Liver (tissue), 9 donors: ENCODE results near the gene UBE2E2. TPM values are rescaled to one million over a fixed set of nuclear protein-coding genes. Genes with fewer than 3 reads are reported as not detected.

Experiments used
- DNase-seq: peaks from one replicate; pipeline ENCODE4 v3.0.0-alpha.2; 2017; ENCODE audit warnings: low spot score
- H3K27ac ChIP-seq, 2 donors: one replicate each; pipeline ENCODE4 v1.7.0; 2013; ENCODE audit warnings: inconsistent platforms in 2 of 2, low read length in 2 of 2, control low read depth in 1 of 2, low read depth in 1 of 2, mild to moderate bottlenecking in 1 of 2
- H3K27me3 ChIP-seq, 4 donors: one replicate each; pipeline versions ENCODE4 v1.6.1 to v1.7.0; 2013; ENCODE audit warnings: low read length in 3 of 4, inconsistent platforms in 1 of 4, mild to moderate bottlenecking in 1 of 4, moderate library complexity in 1 of 4; ENCODE audit not compliant: control insufficient read depth in 4 of 4, insufficient read depth in 4 of 4
- H3K36me3 ChIP-seq, 4 donors: one replicate each; pipeline versions ENCODE4 v1.6.1 to v1.7.0; 2013; ENCODE audit warnings: low read length in 3 of 4, mild to moderate bottlenecking in 3 of 4, low read depth in 1 of 4, moderate library complexity in 1 of 4; ENCODE audit not compliant: control insufficient read depth in 4 of 4, insufficient read depth in 3 of 4
- H3K4me1 ChIP-seq, 4 donors: one replicate each; pipeline versions ENCODE4 v1.6.1 to v1.7.0; 2013; ENCODE audit warnings: low read length in 3 of 4, mild to moderate bottlenecking in 3 of 4, moderate library complexity in 1 of 4; ENCODE audit not compliant: control insufficient read depth in 4 of 4, insufficient read depth in 4 of 4
- H3K4me3 ChIP-seq, 3 donors: one replicate each; pipeline versions ENCODE4 v1.6.1 to v1.7.0; 2013; ENCODE audit warnings: low read length in 3 of 3, control low read depth in 1 of 3, low read depth in 1 of 3, mild to moderate bottlenecking in 1 of 3
- H3K9ac ChIP-seq, 2 donors: one replicate each; pipeline ENCODE4 v1.7.0; 2013; ENCODE audit warnings: low read length in 2 of 2, mild to moderate bottlenecking in 2 of 2, moderate library complexity in 2 of 2, control low read depth in 1 of 2, low read depth in 1 of 2
- H3K9me3 ChIP-seq, 4 donors: one replicate each; pipeline versions ENCODE4 v1.6.1 to v1.7.0; 2013; ENCODE audit warnings: low read length in 3 of 4; ENCODE audit not compliant: control insufficient read depth in 4 of 4
- ATF3 ChIP-seq: IDR thresholded peaks from 2 replicates; pipeline ENCODE4 v1.6.1; 2016; ENCODE audit warnings: antibody characterized with exemption
- EGR1 ChIP-seq, 2 donors: IDR thresholded peaks; 2 replicates each; pipeline ENCODE4 v1.6.1; 2016 to 2018; ENCODE audit warnings: antibody characterized with exemption in 2 of 2, low read depth in 2 of 2
- FOXA1 ChIP-seq: IDR thresholded peaks from 2 replicates; pipeline ENCODE4 v1.6.1; 2016; ENCODE audit warnings: antibody characterized with exemption
- FOXA2 ChIP-seq: IDR thresholded peaks from 2 replicates; pipeline ENCODE4 v1.6.1; 2016; ENCODE audit warnings: antibody characterized with exemption
- GABPA ChIP-seq, 2 donors: IDR thresholded peaks in 1 of 2; conservative IDR thresholded peaks in 1 of 2; 2 replicates each; pipeline ENCODE4 v1.6.1; 2016; ENCODE audit warnings: antibody characterized with exemption in 2 of 2, mild to moderate bottlenecking in 1 of 2, moderate library complexity in 1 of 2
- HNF4A ChIP-seq, 2 donors: conservative IDR thresholded peaks; 2 replicates each; pipeline ENCODE4 v1.6.1; 2016; ENCODE audit warnings: antibody characterized with exemption in 2 of 2, mild to moderate bottlenecking in 2 of 2
- HNF4G ChIP-seq: IDR thresholded peaks from 2 replicates; pipeline ENCODE4 v1.6.1; 2016; ENCODE audit warnings: antibody characterized with exemption
- JUND ChIP-seq, 2 donors: IDR thresholded peaks; 2 replicates each; pipeline ENCODE4 v1.6.1; 2016; ENCODE audit warnings: antibody characterized with exemption in 2 of 2
- MAX ChIP-seq: IDR thresholded peaks from 2 replicates; pipeline ENCODE4 v1.6.1; 2016; ENCODE audit warnings: antibody characterized with exemption
- NR2F2 ChIP-seq: IDR thresholded peaks from 2 replicates; pipeline ENCODE4 v1.6.1; 2016; ENCODE audit warnings: antibody characterized with exemption
- RAD21 ChIP-seq, 2 donors: IDR thresholded peaks; 2 replicates each; pipeline ENCODE4 v1.6.1; 2016; ENCODE audit warnings: antibody characterized with exemption in 2 of 2, mild to moderate bottlenecking in 2 of 2
- RXRA ChIP-seq, 2 donors: IDR thresholded peaks; 2 replicates each; pipeline ENCODE4 v1.6.1; 2017 to 2018; ENCODE audit warnings: antibody characterized with exemption in 2 of 2, mild to moderate bottlenecking in 1 of 2
- SP1 ChIP-seq: IDR thresholded peaks from 2 replicates; pipeline ENCODE4 v1.6.1; 2018; ENCODE audit warnings: antibody characterized with exemption, mild to moderate bottlenecking
- TAF1 ChIP-seq: conservative IDR thresholded peaks from 2 replicates; pipeline ENCODE4 v1.6.1; 2016; ENCODE audit warnings: antibody characterized with exemption, mild to moderate bottlenecking
- YY1 ChIP-seq: IDR thresholded peaks from 2 replicates; pipeline ENCODE4 v1.6.1; 2016; ENCODE audit warnings: antibody characterized with exemption, mild to moderate bottlenecking
- ZBTB33 ChIP-seq: IDR thresholded peaks from 2 replicates; pipeline ENCODE4 v1.6.1; 2016; ENCODE audit warnings: antibody characterized with exemption
- WGBS: extraction: QIAGEN DNeasy Blood & Tissue Kit; methylation state at CpG from one replicate; pipeline ENCODE4 v1.1.7; 2013; 5-methylcytosine and 5-hydroxymethylcytosine counted together
- polyA plus RNA-seq, 2 donors: library from polyadenylated mRNA; stranded (reverse) in 1 of 2; unstranded in 1 of 2; fragments of 200-250 nt in 1 of 2; fragments of >200 nt in 1 of 2; fragmentation: Nextera tagmentation in 1 of 2; extraction: Ambion mirVana in 1 of 2; gene quantifications; one replicate each; pipeline versions ENCODE4 v1.2.1 to v1.2.3, GENCODE V29; 2013 to 2015
- total RNA-seq, 2 donors: library from RNA; depleted of rRNA; stranded (reverse); fragments of >200 nt; gene quantifications; one replicate each; pipeline ENCODE4 v1.2.3, GENCODE V29; 2014
- TF ChIP-seq, protein P1 (sequence below): IDR thresholded peaks from 2 replicates; pipeline ENCODE4 v1.6.1; 2016; ENCODE audit warnings: antibody characterized with exemption, mild to moderate bottlenecking
- TF ChIP-seq, protein P2 (sequence below): fragments of 150-350 bp; IDR thresholded peaks from 2 replicates; pipeline ENCODE4 v1.5.1; 2017; ENCODE audit warnings: improper control_type of control experiment, low read depth, low read length; ENCODE audit not compliant: missing input control
- donor health status: healthy.
- donor health status: healthy.
- donor health status: healthy.
- donor health status: healthy.
- donor health status: healthy.

The UBE2E2 gene
- total and polyA plus RNA-seq, 4 donors, result 9.0 to 27.8 (median 16.8) TPM

DNA sequence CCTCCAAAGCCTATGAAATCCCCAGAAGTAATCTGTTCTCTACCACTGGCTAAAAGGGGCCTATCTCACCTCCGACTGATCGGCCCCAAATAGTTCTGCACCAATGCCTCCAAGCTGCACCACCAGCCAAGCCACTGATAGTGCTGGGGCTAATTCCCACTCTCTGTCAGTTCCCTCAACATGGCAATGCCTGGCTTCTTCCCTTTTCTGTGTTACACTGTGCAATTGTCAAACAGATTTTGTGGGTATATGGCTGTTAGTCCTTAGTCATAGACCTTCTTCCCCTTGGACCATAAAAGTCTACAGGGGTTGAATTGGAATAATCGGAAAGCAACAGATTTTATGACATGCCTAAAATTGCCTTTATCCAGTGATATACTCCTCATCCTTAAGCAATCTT lies 9.3 kb upstream of the UBE2E2 start:
- Histone ChIP-seq H3K4me3 (no peak overlapping the region), H3K4me1 (no peaks in the 10 kb centered on the region), H3K27ac (no peak overlapping the region), H3K27me3 (no peaks in the 10 kb centered on the region), H3K9ac (no peak overlapping the region), H3K36me3 (no peaks in the 10 kb centered on the region), H3K9me3 (no peaks in the 10 kb centered on the region)
- no peak for DNase-seq
- TF ChIP-seq EGR1 (IDR thresholded peaks at IDR 0.05; ENCODE audit: low read depth in 2 of 2), result no peak
- no peak for TF ChIP-seq RAD21 (IDR thresholded peaks at IDR 0.05)
- TF ChIP-seq NR2F2, result no peak
- TF ChIP-seq ZBTB33, result no peak
- no peak for TF ChIP-seq TAF1
- no peak for TF ChIP-seq FOXA2
- TF ChIP-seq RXRA (IDR thresholded peaks at IDR 0.05), result no peak
- no peak for TF ChIP-seq GABPA (IDR thresholded peaks at IDR 0.05 in 1 of 2, conservative IDR thresholded peaks at IDR 0.05 in 1 of 2)
- no peak for TF ChIP-seq FOXA1
- no peak for TF ChIP-seq YY1
- TF ChIP-seq, protein P1, sequence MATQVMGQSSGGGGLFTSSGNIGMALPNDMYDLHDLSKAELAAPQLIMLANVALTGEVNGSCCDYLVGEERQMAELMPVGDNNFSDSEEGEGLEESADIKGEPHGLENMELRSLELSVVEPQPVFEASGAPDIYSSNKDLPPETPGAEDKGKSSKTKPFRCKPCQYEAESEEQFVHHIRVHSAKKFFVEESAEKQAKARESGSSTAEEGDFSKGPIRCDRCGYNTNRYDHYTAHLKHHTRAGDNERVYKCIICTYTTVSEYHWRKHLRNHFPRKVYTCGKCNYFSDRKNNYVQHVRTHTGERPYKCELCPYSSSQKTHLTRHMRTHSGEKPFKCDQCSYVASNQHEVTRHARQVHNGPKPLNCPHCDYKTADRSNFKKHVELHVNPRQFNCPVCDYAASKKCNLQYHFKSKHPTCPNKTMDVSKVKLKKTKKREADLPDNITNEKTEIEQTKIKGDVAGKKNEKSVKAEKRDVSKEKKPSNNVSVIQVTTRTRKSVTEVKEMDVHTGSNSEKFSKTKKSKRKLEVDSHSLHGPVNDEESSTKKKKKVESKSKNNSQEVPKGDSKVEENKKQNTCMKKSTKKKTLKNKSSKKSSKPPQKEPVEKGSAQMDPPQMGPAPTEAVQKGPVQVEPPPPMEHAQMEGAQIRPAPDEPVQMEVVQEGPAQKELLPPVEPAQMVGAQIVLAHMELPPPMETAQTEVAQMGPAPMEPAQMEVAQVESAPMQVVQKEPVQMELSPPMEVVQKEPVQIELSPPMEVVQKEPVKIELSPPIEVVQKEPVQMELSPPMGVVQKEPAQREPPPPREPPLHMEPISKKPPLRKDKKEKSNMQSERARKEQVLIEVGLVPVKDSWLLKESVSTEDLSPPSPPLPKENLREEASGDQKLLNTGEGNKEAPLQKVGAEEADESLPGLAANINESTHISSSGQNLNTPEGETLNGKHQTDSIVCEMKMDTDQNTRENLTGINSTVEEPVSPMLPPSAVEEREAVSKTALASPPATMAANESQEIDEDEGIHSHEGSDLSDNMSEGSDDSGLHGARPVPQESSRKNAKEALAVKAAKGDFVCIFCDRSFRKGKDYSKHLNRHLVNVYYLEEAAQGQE, result no peak
- TF ChIP-seq JUND (IDR thresholded peaks at IDR 0.05), result no peak
- TF ChIP-seq HNF4G, result no peak
- TF ChIP-seq ATF3, result no peak
- TF ChIP-seq HNF4A (conservative IDR thresholded peaks at IDR 0.05), result no peak
- no peak for TF ChIP-seq SP1
- TF ChIP-seq, protein P2, sequence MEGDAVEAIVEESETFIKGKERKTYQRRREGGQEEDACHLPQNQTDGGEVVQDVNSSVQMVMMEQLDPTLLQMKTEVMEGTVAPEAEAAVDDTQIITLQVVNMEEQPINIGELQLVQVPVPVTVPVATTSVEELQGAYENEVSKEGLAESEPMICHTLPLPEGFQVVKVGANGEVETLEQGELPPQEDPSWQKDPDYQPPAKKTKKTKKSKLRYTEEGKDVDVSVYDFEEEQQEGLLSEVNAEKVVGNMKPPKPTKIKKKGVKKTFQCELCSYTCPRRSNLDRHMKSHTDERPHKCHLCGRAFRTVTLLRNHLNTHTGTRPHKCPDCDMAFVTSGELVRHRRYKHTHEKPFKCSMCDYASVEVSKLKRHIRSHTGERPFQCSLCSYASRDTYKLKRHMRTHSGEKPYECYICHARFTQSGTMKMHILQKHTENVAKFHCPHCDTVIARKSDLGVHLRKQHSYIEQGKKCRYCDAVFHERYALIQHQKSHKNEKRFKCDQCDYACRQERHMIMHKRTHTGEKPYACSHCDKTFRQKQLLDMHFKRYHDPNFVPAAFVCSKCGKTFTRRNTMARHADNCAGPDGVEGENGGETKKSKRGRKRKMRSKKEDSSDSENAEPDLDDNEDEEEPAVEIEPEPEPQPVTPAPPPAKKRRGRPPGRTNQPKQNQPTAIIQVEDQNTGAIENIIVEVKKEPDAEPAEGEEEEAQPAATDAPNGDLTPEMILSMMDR, result no peak
- TF ChIP-seq MAX, result no peak
- 90% methylated on average over 3 of the region's 3 CpGs for WGBS
